ENCODE results near the gene TDRD10.

DNA sequence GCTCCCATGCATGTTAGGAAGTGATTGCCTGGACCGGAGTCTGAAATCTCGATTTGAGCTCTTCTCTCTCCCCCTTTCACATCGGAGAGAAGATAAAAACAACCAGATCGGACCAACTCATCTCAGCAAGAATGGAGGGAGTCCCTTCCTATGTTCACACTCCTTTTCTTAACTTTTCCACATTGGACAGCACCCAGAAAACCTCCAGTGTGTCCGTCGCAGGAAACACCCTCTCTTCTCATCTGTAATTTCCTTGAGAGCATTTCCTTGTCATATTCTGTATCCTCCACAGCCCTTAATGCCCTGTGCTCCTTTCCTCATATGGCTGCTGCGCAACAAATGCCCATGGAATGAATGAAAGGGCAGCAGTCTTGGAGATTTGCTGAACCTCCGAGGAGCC lies 1.5 kb upstream of the TDRD10 start:
- TF ChIP-seq TAF1 (conservative IDR thresholded peaks at IDR 0.05) (no peak), GABPA (IDR thresholded peaks at IDR 0.05 in 1 of 2, conservative IDR thresholded peaks at IDR 0.05 in 1 of 2) (no peak), RAD21 (IDR thresholded peaks at IDR 0.05) (no peak), FOXA1 (IDR thresholded peaks at IDR 0.05) (no peak), RXRA (IDR thresholded peaks at IDR 0.05) (no peak), HNF4A (conservative IDR thresholded peaks at IDR 0.05) (no peak)
- TF ChIP-seq, protein P1, sequence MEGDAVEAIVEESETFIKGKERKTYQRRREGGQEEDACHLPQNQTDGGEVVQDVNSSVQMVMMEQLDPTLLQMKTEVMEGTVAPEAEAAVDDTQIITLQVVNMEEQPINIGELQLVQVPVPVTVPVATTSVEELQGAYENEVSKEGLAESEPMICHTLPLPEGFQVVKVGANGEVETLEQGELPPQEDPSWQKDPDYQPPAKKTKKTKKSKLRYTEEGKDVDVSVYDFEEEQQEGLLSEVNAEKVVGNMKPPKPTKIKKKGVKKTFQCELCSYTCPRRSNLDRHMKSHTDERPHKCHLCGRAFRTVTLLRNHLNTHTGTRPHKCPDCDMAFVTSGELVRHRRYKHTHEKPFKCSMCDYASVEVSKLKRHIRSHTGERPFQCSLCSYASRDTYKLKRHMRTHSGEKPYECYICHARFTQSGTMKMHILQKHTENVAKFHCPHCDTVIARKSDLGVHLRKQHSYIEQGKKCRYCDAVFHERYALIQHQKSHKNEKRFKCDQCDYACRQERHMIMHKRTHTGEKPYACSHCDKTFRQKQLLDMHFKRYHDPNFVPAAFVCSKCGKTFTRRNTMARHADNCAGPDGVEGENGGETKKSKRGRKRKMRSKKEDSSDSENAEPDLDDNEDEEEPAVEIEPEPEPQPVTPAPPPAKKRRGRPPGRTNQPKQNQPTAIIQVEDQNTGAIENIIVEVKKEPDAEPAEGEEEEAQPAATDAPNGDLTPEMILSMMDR (IDR thresholded peaks at IDR 0.05; ENCODE audit: low read depth, low read length, missing input control): no peak
- TF ChIP-seq, protein P2, sequence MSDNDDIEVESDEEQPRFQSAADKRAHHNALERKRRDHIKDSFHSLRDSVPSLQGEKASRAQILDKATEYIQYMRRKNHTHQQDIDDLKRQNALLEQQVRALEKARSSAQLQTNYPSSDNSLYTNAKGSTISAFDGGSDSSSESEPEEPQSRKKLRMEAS (IDR thresholded peaks at IDR 0.05): no peak
- TF ChIP-seq, protein P3, sequence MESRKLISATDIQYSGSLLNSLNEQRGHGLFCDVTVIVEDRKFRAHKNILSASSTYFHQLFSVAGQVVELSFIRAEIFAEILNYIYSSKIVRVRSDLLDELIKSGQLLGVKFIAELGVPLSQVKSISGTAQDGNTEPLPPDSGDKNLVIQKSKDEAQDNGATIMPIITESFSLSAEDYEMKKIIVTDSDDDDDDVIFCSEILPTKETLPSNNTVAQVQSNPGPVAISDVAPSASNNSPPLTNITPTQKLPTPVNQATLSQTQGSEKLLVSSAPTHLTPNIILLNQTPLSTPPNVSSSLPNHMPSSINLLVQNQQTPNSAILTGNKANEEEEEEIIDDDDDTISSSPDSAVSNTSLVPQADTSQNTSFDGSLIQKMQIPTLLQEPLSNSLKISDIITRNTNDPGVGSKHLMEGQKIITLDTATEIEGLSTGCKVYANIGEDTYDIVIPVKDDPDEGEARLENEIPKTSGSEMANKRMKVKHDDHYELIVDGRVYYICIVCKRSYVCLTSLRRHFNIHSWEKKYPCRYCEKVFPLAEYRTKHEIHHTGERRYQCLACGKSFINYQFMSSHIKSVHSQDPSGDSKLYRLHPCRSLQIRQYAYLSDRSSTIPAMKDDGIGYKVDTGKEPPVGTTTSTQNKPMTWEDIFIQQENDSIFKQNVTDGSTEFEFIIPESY (IDR thresholded peaks at IDR 0.05): no peak
- TF ChIP-seq, protein P4, sequence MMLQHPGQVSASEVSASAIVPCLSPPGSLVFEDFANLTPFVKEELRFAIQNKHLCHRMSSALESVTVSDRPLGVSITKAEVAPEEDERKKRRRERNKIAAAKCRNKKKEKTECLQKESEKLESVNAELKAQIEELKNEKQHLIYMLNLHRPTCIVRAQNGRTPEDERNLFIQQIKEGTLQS (IDR thresholded peaks at IDR 0.05): no peak
- TF ChIP-seq, protein P5, sequence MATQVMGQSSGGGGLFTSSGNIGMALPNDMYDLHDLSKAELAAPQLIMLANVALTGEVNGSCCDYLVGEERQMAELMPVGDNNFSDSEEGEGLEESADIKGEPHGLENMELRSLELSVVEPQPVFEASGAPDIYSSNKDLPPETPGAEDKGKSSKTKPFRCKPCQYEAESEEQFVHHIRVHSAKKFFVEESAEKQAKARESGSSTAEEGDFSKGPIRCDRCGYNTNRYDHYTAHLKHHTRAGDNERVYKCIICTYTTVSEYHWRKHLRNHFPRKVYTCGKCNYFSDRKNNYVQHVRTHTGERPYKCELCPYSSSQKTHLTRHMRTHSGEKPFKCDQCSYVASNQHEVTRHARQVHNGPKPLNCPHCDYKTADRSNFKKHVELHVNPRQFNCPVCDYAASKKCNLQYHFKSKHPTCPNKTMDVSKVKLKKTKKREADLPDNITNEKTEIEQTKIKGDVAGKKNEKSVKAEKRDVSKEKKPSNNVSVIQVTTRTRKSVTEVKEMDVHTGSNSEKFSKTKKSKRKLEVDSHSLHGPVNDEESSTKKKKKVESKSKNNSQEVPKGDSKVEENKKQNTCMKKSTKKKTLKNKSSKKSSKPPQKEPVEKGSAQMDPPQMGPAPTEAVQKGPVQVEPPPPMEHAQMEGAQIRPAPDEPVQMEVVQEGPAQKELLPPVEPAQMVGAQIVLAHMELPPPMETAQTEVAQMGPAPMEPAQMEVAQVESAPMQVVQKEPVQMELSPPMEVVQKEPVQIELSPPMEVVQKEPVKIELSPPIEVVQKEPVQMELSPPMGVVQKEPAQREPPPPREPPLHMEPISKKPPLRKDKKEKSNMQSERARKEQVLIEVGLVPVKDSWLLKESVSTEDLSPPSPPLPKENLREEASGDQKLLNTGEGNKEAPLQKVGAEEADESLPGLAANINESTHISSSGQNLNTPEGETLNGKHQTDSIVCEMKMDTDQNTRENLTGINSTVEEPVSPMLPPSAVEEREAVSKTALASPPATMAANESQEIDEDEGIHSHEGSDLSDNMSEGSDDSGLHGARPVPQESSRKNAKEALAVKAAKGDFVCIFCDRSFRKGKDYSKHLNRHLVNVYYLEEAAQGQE (IDR thresholded peaks at IDR 0.05): no peak

Data from liver (tissue), 3 donors.